HL-60 (cell line): ENCODE data around the gene PUM1.

ENCODE experiments used
- GABPA ChIP-seq: IDR thresholded peaks from 2 replicates; pipeline ENCODE4 v1.6.1; 2012; ENCODE audit warnings: low read depth
- POLR2AphosphoS5 ChIP-seq: IDR thresholded peaks from 2 replicates; pipeline ENCODE4 v1.6.1; 2012; ENCODE audit warnings: low read depth
- SPI1 ChIP-seq: IDR thresholded peaks from 2 replicates; pipeline ENCODE4 v1.6.1; 2012; ENCODE audit warnings: low read depth, mild to moderate bottlenecking, borderline replicate concordance
- TF ChIP-seq, protein P1 (sequence below): IDR thresholded peaks from one replicate; pipeline ENCODE4 v1.5.1; 2011; ENCODE audit warnings: low read length, control low read depth, inconsistent platforms; ENCODE audit not compliant: insufficient read depth
- TF ChIP-seq, protein P2 (sequence below): IDR thresholded peaks from 2 replicates; pipeline ENCODE4 v1.6.1; 2012; ENCODE audit warnings: low read depth; ENCODE audit not compliant: insufficient replicate concordance

DNA sequence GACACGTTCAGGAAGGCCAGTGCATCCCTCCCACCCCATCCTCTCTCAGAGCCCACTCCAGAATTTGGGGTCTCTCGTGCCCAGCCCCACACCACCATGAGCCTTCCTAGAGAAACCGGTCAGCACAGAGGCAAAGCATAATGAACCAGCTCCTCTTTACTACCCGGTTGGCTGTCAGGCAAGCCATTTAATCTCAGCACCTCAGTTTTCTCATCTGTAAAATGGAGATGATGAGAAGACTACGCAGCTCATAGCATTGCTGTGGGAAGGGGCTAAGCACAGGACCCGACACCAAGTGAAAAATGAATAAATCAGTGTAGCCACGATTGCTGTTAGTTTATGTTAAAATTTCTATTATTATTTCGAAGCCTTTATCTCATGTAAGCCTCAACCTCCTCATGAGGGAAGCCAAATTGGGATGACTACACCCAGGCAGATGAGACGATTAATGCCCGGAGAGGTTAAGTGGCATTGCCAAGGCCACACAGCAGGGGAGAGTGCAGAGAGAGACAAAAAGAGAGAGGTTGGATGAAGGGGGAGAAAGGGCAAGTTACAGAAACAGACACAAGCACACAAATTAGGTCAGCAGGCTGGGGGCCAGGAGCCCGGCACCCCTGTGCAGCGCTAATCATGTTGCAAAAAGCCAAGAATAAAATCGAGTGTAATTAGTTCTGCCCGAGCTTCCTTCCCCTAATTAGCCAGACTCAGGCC is 182.7 kb downstream of the PUM1 start:
- TF ChIP-seq, protein P1, sequence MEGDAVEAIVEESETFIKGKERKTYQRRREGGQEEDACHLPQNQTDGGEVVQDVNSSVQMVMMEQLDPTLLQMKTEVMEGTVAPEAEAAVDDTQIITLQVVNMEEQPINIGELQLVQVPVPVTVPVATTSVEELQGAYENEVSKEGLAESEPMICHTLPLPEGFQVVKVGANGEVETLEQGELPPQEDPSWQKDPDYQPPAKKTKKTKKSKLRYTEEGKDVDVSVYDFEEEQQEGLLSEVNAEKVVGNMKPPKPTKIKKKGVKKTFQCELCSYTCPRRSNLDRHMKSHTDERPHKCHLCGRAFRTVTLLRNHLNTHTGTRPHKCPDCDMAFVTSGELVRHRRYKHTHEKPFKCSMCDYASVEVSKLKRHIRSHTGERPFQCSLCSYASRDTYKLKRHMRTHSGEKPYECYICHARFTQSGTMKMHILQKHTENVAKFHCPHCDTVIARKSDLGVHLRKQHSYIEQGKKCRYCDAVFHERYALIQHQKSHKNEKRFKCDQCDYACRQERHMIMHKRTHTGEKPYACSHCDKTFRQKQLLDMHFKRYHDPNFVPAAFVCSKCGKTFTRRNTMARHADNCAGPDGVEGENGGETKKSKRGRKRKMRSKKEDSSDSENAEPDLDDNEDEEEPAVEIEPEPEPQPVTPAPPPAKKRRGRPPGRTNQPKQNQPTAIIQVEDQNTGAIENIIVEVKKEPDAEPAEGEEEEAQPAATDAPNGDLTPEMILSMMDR, result no peak
- TF ChIP-seq SPI1 (no peak), GABPA (no peak), POLR2AphosphoS5 (no peak)
- TF ChIP-seq, protein P2, sequence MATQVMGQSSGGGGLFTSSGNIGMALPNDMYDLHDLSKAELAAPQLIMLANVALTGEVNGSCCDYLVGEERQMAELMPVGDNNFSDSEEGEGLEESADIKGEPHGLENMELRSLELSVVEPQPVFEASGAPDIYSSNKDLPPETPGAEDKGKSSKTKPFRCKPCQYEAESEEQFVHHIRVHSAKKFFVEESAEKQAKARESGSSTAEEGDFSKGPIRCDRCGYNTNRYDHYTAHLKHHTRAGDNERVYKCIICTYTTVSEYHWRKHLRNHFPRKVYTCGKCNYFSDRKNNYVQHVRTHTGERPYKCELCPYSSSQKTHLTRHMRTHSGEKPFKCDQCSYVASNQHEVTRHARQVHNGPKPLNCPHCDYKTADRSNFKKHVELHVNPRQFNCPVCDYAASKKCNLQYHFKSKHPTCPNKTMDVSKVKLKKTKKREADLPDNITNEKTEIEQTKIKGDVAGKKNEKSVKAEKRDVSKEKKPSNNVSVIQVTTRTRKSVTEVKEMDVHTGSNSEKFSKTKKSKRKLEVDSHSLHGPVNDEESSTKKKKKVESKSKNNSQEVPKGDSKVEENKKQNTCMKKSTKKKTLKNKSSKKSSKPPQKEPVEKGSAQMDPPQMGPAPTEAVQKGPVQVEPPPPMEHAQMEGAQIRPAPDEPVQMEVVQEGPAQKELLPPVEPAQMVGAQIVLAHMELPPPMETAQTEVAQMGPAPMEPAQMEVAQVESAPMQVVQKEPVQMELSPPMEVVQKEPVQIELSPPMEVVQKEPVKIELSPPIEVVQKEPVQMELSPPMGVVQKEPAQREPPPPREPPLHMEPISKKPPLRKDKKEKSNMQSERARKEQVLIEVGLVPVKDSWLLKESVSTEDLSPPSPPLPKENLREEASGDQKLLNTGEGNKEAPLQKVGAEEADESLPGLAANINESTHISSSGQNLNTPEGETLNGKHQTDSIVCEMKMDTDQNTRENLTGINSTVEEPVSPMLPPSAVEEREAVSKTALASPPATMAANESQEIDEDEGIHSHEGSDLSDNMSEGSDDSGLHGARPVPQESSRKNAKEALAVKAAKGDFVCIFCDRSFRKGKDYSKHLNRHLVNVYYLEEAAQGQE, result no peak
